Fibroblast of lung (primary cell): ENCODE measurements around the gene WNT3A. TPM values are rescaled to one million over a fixed set of nuclear protein-coding genes. Genes with fewer than 3 reads are reported as not detected.

Experiments
- DNase-seq, 2 donors: peaks; one replicate each; pipeline versions ENCODE4 v3.0.0 to v3.0.0-alpha.2; 2010; ENCODE audit warnings: low read depth in 2 of 2
- H2AFZ ChIP-seq: 2 replicates; pipeline ENCODE4 v1.5.1; 2012; ENCODE audit warnings: low read length, control low read depth, inconsistent platforms
- H3K27ac ChIP-seq: 2 replicates; pipeline ENCODE4 v1.5.1; 2011; ENCODE audit warnings: low read length, control low read depth; ENCODE audit not compliant: insufficient read depth
- H3K27me3 ChIP-seq: 2 replicates; pipeline ENCODE4 v1.5.1; 2011; ENCODE audit warnings: mild to moderate bottlenecking, low read length; ENCODE audit not compliant: control insufficient read depth, insufficient read depth
- H3K36me3 ChIP-seq: 2 replicates; pipeline ENCODE4 v1.5.1; 2011; ENCODE audit warnings: low read length; ENCODE audit not compliant: control insufficient read depth, insufficient read depth
- H3K4me1 ChIP-seq: 2 replicates; pipeline ENCODE4 v1.5.1; 2011; ENCODE audit warnings: low read length; ENCODE audit not compliant: control insufficient read depth, insufficient read depth; ENCODE audit errors: extremely low read depth
- H3K4me2 ChIP-seq: 2 replicates; pipeline ENCODE4 v1.5.1; 2011; ENCODE audit warnings: low read length, control low read depth; ENCODE audit not compliant: insufficient read depth; ENCODE audit errors: extremely low read depth
- H3K4me3 ChIP-seq, 4 experiments: fragments of 200-600 bp in 1 of 4; sonication (generic) in 1 of 4; replicated peaks in 1 of 4; 2 replicates each; pipeline ENCODE4 v1.5.1; 2011 to 2016; ENCODE audit warnings: low read length in 4 of 4, low read depth in 3 of 4, mild to moderate bottlenecking in 3 of 4, control low read depth in 2 of 4, inconsistent platforms in 1 of 4, mixed read lengths in 1 of 4; ENCODE audit not compliant: insufficient read depth in 1 of 4; ENCODE audit errors: control extremely low read depth in 1 of 4
- H3K79me2 ChIP-seq: 2 replicates; pipeline ENCODE4 v1.5.1; 2012; ENCODE audit warnings: mild to moderate bottlenecking, low read length, inconsistent platforms; ENCODE audit not compliant: control insufficient read depth, insufficient read depth
- H3K9ac ChIP-seq: 2 replicates; pipeline ENCODE4 v1.5.1; 2011; ENCODE audit warnings: mild to moderate bottlenecking, low read length, control low read depth; ENCODE audit not compliant: insufficient read depth
- H3K9me3 ChIP-seq: 2 replicates; pipeline ENCODE4 v1.5.1; 2012; ENCODE audit warnings: low read depth, low read length; ENCODE audit not compliant: control insufficient read depth, insufficient read depth
- H4K20me1 ChIP-seq: 2 replicates; pipeline ENCODE4 v1.5.1; 2011; ENCODE audit warnings: low read length; ENCODE audit not compliant: control insufficient read depth, insufficient read depth; ENCODE audit errors: extremely low read depth
- EZH2 ChIP-seq: IDR thresholded peaks from 2 replicates; pipeline ENCODE4 v1.5.1; 2012; ENCODE audit warnings: low read length, control low read depth, mild to moderate bottlenecking; ENCODE audit errors: missing control alignments
- polyA plus RNA-seq, 2 donors: library from polyadenylated mRNA; depleted of rRNA in 1 of 2; stranded (reverse) in 1 of 2; unstranded in 1 of 2; fragments of >200 nt; gene quantifications; 2 replicates each; pipeline ENCODE4 v1.2.1, GENCODE V29; 2011 to 2012; ENCODE audit warnings: missing spikeins in 1 of 2
- total RNA-seq: library from RNA; depleted of rRNA; stranded (reverse); fragments of >200 nt; gene quantifications from 2 replicates; pipeline ENCODE4 v1.2.1, GENCODE V29; 2014
- TF ChIP-seq, protein P1 (sequence below), 2 donors: IDR thresholded peaks in 1 of 2; conservative IDR thresholded peaks in 1 of 2; 1 replicate in 1 of 2; 2 replicates in 1 of 2; pipeline ENCODE4 v1.5.1; 2011 to 2012; ENCODE audit warnings: low read length in 2 of 2, control low read depth in 1 of 2, inconsistent platforms in 1 of 2, low read depth in 1 of 2, mild to moderate bottlenecking in 1 of 2

Gene WNT3A
- total and polyA plus RNA-seq, 2 donors (not counting 1 experiment from before 2014, with no cell fraction given): not detected

DNA sequence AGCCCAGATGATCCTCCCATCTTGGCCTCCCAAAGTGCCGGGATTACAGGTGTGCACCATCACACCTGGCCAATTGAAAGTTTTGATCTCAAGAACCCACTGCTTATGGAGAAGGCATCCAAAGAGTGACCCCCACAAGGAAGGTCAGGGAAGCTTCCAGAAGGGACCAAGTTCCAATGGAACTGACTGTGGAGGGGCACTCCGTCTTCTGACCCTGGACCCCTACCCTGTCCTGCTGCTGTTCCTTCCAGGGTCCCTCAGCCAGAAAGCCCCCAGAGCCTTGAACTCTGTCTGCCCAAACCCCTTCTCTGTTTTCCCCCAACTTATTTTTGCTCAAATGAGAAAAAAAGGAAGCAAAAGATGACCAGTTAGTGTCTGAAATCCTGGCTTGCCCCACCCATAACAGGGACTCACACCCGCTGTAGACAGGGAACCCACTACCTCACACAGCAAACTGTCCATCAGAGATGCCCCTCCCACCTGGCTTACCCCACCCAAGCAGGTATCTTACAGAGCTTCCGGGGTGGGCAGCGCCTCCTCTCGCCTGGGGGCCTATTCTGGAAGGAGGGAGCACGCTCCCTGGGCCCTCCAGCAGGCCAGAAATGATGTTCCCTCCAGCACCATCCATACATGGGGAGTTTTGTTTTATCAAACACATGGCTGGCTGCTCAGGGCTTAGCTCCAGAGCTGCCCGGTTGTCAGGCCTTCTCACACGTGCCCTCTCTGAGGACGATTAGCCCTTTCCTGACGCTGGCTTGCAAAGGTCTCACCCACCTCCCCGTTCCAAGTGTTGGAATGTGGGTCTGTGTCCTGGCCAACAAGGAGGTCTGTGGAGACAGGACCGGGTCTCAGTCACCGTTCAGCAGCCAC lies 3.1 kb upstream of the WNT3A start:
- no peak for DNase-seq
- H3K9ac ChIP-seq: no peak overlapping the region
- no peak overlapping the region for H3K4me3 ChIP-seq
- H2AFZ ChIP-seq: no peak overlapping the region
- H3K36me3 ChIP-seq: no peaks in the 10 kb centered on the region
- no peaks in the 10 kb centered on the region for H3K4me1 ChIP-seq
- no peaks in the 10 kb centered on the region for H4K20me1 ChIP-seq
- H3K9me3 ChIP-seq: no peaks in the 10 kb centered on the region
- peaks cover 35% of the 10 kb centered on the region for H3K27me3 ChIP-seq
- no peak overlapping the region for H3K4me2 ChIP-seq
- no peak overlapping the region for H3K27ac ChIP-seq
- TF ChIP-seq EZH2: no peak
- TF ChIP-seq, protein P1, sequence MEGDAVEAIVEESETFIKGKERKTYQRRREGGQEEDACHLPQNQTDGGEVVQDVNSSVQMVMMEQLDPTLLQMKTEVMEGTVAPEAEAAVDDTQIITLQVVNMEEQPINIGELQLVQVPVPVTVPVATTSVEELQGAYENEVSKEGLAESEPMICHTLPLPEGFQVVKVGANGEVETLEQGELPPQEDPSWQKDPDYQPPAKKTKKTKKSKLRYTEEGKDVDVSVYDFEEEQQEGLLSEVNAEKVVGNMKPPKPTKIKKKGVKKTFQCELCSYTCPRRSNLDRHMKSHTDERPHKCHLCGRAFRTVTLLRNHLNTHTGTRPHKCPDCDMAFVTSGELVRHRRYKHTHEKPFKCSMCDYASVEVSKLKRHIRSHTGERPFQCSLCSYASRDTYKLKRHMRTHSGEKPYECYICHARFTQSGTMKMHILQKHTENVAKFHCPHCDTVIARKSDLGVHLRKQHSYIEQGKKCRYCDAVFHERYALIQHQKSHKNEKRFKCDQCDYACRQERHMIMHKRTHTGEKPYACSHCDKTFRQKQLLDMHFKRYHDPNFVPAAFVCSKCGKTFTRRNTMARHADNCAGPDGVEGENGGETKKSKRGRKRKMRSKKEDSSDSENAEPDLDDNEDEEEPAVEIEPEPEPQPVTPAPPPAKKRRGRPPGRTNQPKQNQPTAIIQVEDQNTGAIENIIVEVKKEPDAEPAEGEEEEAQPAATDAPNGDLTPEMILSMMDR (conservative IDR thresholded peaks at IDR 0.05 in 1 of 2, IDR thresholded peaks at IDR 0.05 in 1 of 2; ENCODE audit: low read depth in 1 of 2, low read length in 2 of 2): no peak
- no peaks in the 10 kb centered on the region for H3K79me2 ChIP-seq

DNA sequence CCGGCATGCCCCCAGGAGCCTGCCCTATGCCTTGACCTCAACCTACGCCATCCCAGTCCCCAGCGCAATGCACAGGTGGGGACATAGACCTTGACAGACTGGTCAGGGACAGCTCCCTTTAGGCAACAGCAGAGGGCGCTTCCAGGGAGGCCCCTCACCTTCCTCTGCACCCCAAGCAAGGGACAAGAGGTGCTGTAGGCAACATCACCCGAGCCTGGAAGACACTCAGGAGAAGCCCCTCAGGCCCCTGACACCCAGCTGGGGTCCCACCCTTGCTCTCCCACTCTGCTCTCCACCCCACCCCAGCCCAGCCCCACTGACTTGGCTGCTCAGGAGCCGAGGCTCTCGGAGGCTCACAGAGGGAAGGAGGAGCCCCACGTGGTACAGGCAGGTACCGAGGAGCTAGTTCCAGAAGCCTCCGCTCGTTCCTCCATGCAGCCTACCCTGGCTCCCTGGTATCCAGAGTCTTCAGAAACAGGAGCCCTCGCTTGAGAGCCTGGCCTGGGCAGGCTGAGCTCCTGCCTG lies 2.4 kb upstream of the WNT3A start:
- Histone ChIP-seq H2AFZ (no peak overlapping the region), H4K20me1 (no peaks in the 10 kb centered on the region), H3K79me2 (no peaks in the 10 kb centered on the region), H3K27ac (no peak overlapping the region), H3K4me3 (no peak overlapping the region), H3K36me3 (no peaks in the 10 kb centered on the region), H3K4me2 (no peak overlapping the region), H3K9ac (no peak overlapping the region), H3K9me3 (no peaks in the 10 kb centered on the region), H3K4me1 (no peaks in the 10 kb centered on the region), H3K27me3 (peaks cover 37% of the 10 kb centered on the region)
- TF ChIP-seq, protein P1 (conservative IDR thresholded peaks at IDR 0.05 in 1 of 2, IDR thresholded peaks at IDR 0.05 in 1 of 2; ENCODE audit: low read depth in 1 of 2, low read length in 2 of 2): peak; percentile 16 to 25
- no peak for TF ChIP-seq EZH2
- DNase-seq: no peak

DNA sequence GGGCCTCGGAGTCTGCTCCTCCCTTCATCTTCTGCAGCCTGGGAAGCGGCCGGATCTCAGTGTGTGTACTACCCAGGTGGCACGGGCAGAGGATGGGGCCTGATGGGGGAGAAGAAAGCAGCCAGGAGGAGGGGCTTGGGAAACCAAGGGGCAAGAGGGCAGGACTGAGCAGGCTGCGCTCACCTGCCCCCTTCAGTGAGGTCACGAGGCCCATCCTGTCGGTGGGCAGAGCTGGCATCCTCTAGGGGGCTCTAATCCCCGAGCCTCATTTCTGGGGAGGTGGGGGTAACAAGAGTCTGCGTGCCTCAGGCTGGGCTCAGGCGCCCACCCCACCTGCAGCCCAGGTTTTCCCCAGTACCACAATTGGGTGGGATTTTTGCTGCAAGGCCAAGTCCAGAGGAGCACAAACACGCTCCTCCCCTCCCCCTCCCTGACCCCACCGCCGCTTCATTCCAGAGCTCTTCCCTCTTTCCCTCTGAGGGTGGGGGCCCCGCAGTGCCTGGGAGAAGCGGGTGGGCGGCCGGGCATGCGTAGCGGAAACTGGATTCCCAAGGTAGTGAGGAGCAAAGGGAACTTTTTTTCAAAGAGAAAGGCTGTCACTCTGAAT lies 1.8 kb upstream of the WNT3A start:
- Histone ChIP-seq H3K27ac (no peak overlapping the region), H3K9ac (no peak overlapping the region), H3K4me2 (no peak overlapping the region), H3K4me3 (no peak overlapping the region), H3K36me3 (no peaks in the 10 kb centered on the region), H3K79me2 (no peaks in the 10 kb centered on the region), H3K4me1 (no peaks in the 10 kb centered on the region), H2AFZ (no peak overlapping the region), H3K27me3 (peaks cover 37% of the 10 kb centered on the region), H4K20me1 (no peaks in the 10 kb centered on the region), H3K9me3 (no peaks in the 10 kb centered on the region)
- DNase-seq: no peak
- TF ChIP-seq EZH2: no peak
